Heart right ventricle (tissue), 16 donors: ENCODE data around the gene MTUS2. TPM values are rescaled to one million over a fixed set of nuclear protein-coding genes. Genes with fewer than 3 reads are reported as not detected.

Experiments
- ATAC-seq, 8 donors: fragments of 200-7000 bp; cut with Tn5 transposase; one replicate each; pipeline ENCODE4 v1.9.1; 2020; ENCODE audit warnings: mild to moderate bottlenecking in 8 of 8, moderate library complexity in 8 of 8, moderate number of reproducible peaks in 1 of 8
- DNase-seq, 2 donors: peaks; one replicate each; pipeline ENCODE4 v3.0.0-alpha.2; 2020
- H3K27ac ChIP-seq, 10 donors: fragments of 200-600 bp; sonication (generic) in 2 of 10; one replicate each; pipeline versions ENCODE4 v1.5.0 to v1.8.0; 2020 to 2022; ENCODE audit warnings: mild to moderate bottlenecking in 3 of 10
- H3K27me3 ChIP-seq, 7 donors: fragments of 200-600 bp; one replicate each; pipeline ENCODE4 v1.8.0; 2021 to 2022; ENCODE audit warnings: mild to moderate bottlenecking in 2 of 7
- H3K36me3 ChIP-seq, 9 donors: fragments of 200-600 bp; sonication (generic) in 1 of 9; one replicate each; pipeline versions ENCODE4 v1.5.0 to v1.8.0; 2020 to 2022; ENCODE audit warnings: mild to moderate bottlenecking in 2 of 9
- H3K4me1 ChIP-seq, 9 donors: fragments of 200-600 bp; sonication (generic) in 1 of 9; one replicate each; pipeline versions ENCODE4 v1.5.0 to v1.8.0; 2020 to 2022; ENCODE audit warnings: mild to moderate bottlenecking in 4 of 9
- H3K4me3 ChIP-seq, 10 donors: fragments of 200-600 bp; sonication (generic) in 2 of 10; one replicate each; pipeline versions ENCODE4 v1.5.0 to v1.8.0; 2020 to 2022; ENCODE audit warnings: mild to moderate bottlenecking in 7 of 10, moderate library complexity in 2 of 10
- H3K9me3 ChIP-seq, 11 donors: fragments of 200-600 bp in 10 of 11; sonication (generic) in 2 of 11; one replicate each; pipeline versions ENCODE4 v1.5.0 to v1.8.0; 2013 to 2022; ENCODE audit warnings: mild to moderate bottlenecking in 2 of 11, control low read depth in 1 of 11, moderate library complexity in 1 of 11
- CTCF ChIP-seq, 9 donors: fragments of 200-600 bp; sonication (generic) in 2 of 9; IDR thresholded peaks; one replicate each; pipeline versions ENCODE4 v1.5.0 to v1.8.0; 2021 to 2022; ENCODE audit warnings: antibody characterized with exemption in 9 of 9, mild to moderate bottlenecking in 5 of 9, moderate library complexity in 1 of 9
- WGBS, 2 donors: extraction: QIAGEN DNeasy Blood & Tissue Kit; methylation state at CpG; one replicate each; pipeline ENCODE4 v1.1.7; 2013; ENCODE audit warnings: inconsistent platforms in 1 of 2; 5-methylcytosine and 5-hydroxymethylcytosine counted together
- intact Hi-C, 10 donors: fragments of 100-400 bp; cut with DNase I; formaldehyde crosslinking; loops; one replicate each; pipeline versions ENCODE4 v1.11.1 to v1.14.2; 2022
- polyA plus RNA-seq, 2 donors: library from polyadenylated mRNA; stranded (reverse); fragments of 200-250 nt; gene quantifications; one replicate each; pipeline ENCODE4 v1.2.3, GENCODE V29; 2013
- total RNA-seq, 10 donors: library from RNA; stranded (reverse); fragmentation: NEBNext Ultra II Directional in 3 of 10; extraction: Animal tissue kit (Norgen Biotek cat#: 25700) in 3 of 10; gene quantifications; one replicate each; pipeline versions ENCODE4 v1.2.1 to v1.2.4, GENCODE V29; 2021 to 2023
- donor health status: Arrhythmogenic right ventricular cardiomyopathy.
- donor health status: ischemic (EF 13 %, LVEDD 7.1; RV severe dilation, severe dysfunction).
- donor health status: healthy with polysubstance abuse.
- donor health status: DM: no; HTN: yes; CAD: no.
- donor health status: DM: no; HTN: no; CAD: no.
- donor health status: ischemic (EF 25% LVEDD 6.9; RV normal size, moderate dysfunction).
- donor health status: ischemic (EF 25% LVEDD 5.7; RV mildly dilated, moderate dysfunction).
- donor health status: healthy.
- donor health status: DM: yes; HTN: yes; CAD: no.
- donor health status: Ischemic cardiomyopathy.
- donor health status: ischemic (EF 35%, LVEDD 5.7; RV mildly dilated, moderate dysfunction).
- donor health status: nonischemic (EF 11% LVEDD 7.7; RV severe dilation, severe dysfunction).
- donor health status: DM: yes; HTN: yes; CAD: no.
- donor health status: PGD.
- donor health status: ischemic (EF 29% LVEDD 5.4; RV normal size, mild dysfunction).
- donor health status: nonischemic (EF 23%, LVEDD 6.1; RV moderate dilation, normal function).

The MTUS2 gene
- total and polyA plus RNA-seq, 12 donors: 18.7 to 159 (median 65.6) TPM

GRCh38 chr13:28859717-28860116 is 39.6 kb downstream of the MTUS2 start:
- H3K27ac ChIP-seq: no peak overlapping the region
- ATAC-seq (no peak), DNase-seq (no peak)
- H3K4me3 ChIP-seq: no peak overlapping the region
- WGBS, 2 donors: 54 to 57% methylated on average over 2 of the region's 2 CpGs
- no peaks in the 10 kb centered on the region for H3K9me3 ChIP-seq
- H3K36me3 ChIP-seq: no peaks in the 10 kb centered on the region
- H3K27me3 ChIP-seq: peaks cover 0 to 4% (median 0%) of the 10 kb centered on the region in 7 donors
- intact Hi-C loops: no loop called here
- TF ChIP-seq CTCF (IDR thresholded peaks at IDR 0.05): no peak
- peaks cover 0 to 3% (median 0%) of the 10 kb centered on the region in 9 donors for H3K4me1 ChIP-seq

GRCh38 chr13:28864544-28864943 is 44.4 kb downstream of the MTUS2 start:
- Histone ChIP-seq H3K36me3 (no peaks in the 10 kb centered on the region), H3K4me1 (peaks cover 0 to 23% (median 0%) of the 10 kb centered on the region in 9 donors), H3K27me3 (peaks cover 0 to 4% (median 0%) of the 10 kb centered on the region in 7 donors), H3K27ac (no peak overlapping the region), H3K4me3 (no peak overlapping the region), H3K9me3 (no peaks in the 10 kb centered on the region)
- intact Hi-C loops: no loop called here
- 0% methylated on average over 1 of the region's 1 CpG for WGBS, 2 donors
- ATAC-seq: no peak
- no peak for DNase-seq
- no peak for TF ChIP-seq CTCF (IDR thresholded peaks at IDR 0.05)

- Histone ChIP-seq H3K9me3 (no peaks in the 10 kb centered on the region), H3K27ac (no peak overlapping the region), H3K4me3 (no peak overlapping the region), H3K36me3 (no peaks in the 10 kb centered on the region), H3K27me3 (peaks cover 0 to 4% (median 0%) of the 10 kb centered on the region in 7 donors), H3K4me1 (peaks cover 0 to 23% (median 0%) of the 10 kb centered on the region in 9 donors)
- ATAC-seq (no peak), DNase-seq (no peak)
- intact Hi-C loops: no loop called here
- WGBS, 2 donors: 57 to 62% methylated on average over 5 of the region's 5 CpGs
- TF ChIP-seq CTCF (IDR thresholded peaks at IDR 0.05): no peak
These were observed 45.1 kb downstream of the MTUS2 start for GRCh38 chr13:28865149-28865744.

GRCh38 chr13:28865951-28866350 is 45.8 kb downstream of the MTUS2 start:
- peaks cover 0 to 27% (median 0%) of the 10 kb centered on the region in 9 donors for H3K4me1 ChIP-seq
- H3K27me3 ChIP-seq: peaks cover 0 to 4% (median 0%) of the 10 kb centered on the region in 7 donors
- no peak for TF ChIP-seq CTCF (IDR thresholded peaks at IDR 0.05)
- no peak overlapping the region for H3K4me3 ChIP-seq
- 51 to 52% methylated on average over 7 of the region's 7 CpGs for WGBS, 2 donors
- intact Hi-C loops: no loop called here
- ATAC-seq (peak in 1 of 8 donors; percentile 28), DNase-seq (no peak)
- H3K27ac ChIP-seq: no peak overlapping the region
- no peaks in the 10 kb centered on the region for H3K9me3 ChIP-seq
- H3K36me3 ChIP-seq: no peaks in the 10 kb centered on the region
